ENCODE results near the gene ADGRL3.
"Not testable (repeated sequence)": the region's sequence is repeated elsewhere in the genome, so short reads cannot be mapped to it uniquely, and the experiment has no call there.

ADGRL3 gene

GRCh38 chr4:61205066-61205465 lies 4.9 kb downstream of the ADGRL3 start:
- no peak for DNase-seq (ENCODE audit: low read depth in 2 of 2)

GRCh38 chr4:61207156-61207555 lies 7.0 kb downstream of the ADGRL3 start:
- DNase-seq (ENCODE audit: low read depth in 2 of 2): not testable (repeated sequence)

- DNase-seq (ENCODE audit: low read depth in 2 of 2): no peak
Observed at GRCh38 chr4:61210186-61210939, 10.2 kb downstream of the ADGRL3 start.

DNA sequence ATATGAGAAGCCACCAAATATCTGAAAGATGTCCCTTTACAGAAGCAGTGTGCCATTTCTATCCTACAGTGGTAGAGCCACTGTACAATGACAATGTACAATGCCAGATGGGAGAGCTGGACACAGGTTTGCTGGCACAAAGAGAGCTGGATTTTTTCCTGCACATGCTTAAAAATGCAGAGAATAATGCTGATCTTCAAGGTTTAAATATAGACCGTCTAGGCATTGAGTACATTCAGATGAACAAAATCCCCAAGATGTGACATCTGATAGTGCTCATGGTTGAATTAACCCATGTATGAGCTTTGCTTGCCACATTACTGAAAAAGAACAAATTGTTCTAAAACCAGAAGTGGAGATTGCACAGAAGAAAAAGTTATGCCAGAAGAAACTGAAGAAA lies 11.7 kb downstream of the ADGRL3 start:
- no peak for DNase-seq (ENCODE audit: low read depth in 2 of 2)

DNA sequence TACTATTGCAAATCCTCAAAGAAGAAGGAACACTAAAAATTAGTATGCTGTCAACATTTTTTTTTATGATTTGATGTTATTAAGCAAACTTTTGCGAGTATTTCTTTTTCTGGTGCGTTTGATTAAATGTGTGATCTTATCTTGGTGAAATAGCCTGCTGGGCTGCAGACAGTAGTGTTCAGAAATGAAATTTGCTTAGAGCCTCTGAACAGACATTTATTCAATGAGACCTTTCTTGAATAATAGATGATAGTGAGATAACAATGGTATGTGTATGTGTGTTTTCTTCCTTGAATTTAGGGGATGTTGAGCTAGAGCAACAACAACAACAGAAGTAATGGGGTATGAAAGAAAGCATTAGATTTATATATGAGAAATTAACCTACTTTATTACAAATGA lies 12.7 kb downstream of the ADGRL3 start:
- no peak for DNase-seq (ENCODE audit: low read depth in 2 of 2)

GRCh38 chr4:61214680-61215079 lies 14.6 kb downstream of the ADGRL3 start:
- no peak for DNase-seq (ENCODE audit: low read depth in 2 of 2)

DNA sequence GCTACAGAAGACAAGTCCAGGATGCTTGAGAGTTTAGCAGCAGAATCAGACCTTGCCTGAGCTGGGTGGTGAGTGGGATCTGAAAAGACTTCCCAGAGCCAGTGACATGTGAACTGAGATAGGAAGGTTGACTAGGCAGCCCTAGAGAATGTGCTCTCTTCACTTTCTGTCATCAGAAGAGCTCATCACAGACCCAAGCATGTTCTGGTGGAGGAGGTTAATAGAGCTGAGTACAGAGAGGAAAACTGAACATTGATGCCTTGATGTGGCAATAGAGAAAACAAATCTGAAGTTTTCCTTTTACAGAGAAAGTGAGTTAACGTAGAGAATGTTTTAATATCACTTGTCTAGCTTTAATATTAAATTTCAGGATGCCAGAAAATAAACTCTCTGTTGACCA lies 17.1 kb downstream of the ADGRL3 start:
- no peak for DNase-seq (ENCODE audit: low read depth in 2 of 2)

- DNase-seq (ENCODE audit: low read depth in 2 of 2): no peak
Observed at GRCh38 chr4:61220556-61220955, 20.4 kb downstream of the ADGRL3 start.

DNA sequence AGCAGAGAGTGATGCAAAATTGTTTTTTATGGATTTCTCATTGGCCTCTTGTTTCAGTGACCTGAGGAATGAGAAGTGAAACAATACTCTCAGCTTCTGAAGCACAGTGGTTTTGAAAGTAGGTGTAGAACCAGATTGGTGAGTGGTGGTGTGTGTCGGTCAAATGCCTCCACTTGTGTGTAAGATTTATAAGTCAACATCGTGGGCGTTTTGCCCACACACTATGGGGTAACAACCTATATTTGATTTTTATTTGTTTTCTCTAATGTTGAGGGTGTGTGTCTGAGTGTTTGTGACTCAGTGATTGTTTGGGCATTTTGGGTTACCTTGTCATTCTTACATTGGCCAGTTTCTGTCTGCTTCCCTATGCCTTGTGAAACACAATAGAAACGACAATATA lies 23.3 kb downstream of the ADGRL3 start:
- DNase-seq (ENCODE audit: low read depth in 2 of 2): no peak

GRCh38 chr4:61224573-61224972 lies 24.4 kb downstream of the ADGRL3 start:
- DNase-seq (ENCODE audit: low read depth in 2 of 2): no peak

DNA sequence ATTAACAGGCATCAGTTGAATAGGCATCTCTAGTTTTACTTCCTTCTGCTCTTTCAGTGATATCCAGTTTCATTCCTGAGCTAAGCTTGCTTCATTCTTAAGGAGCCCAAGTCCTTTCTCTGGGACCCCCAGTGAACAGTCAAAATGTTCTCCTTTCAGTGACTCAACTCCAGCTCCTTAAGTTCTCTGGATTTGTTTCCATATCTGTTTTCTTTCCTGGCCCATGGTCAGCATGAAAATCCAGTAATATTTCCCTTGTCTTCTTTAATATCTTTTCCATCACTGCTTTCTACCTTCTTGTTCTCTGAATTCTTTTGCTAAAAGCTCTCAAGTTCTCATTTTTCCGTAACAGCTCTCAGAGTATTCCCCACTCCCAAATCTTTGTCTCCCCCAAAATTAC lies 25.5 kb downstream of the ADGRL3 start:
- no peak for DNase-seq (ENCODE audit: low read depth in 2 of 2)

DNA sequence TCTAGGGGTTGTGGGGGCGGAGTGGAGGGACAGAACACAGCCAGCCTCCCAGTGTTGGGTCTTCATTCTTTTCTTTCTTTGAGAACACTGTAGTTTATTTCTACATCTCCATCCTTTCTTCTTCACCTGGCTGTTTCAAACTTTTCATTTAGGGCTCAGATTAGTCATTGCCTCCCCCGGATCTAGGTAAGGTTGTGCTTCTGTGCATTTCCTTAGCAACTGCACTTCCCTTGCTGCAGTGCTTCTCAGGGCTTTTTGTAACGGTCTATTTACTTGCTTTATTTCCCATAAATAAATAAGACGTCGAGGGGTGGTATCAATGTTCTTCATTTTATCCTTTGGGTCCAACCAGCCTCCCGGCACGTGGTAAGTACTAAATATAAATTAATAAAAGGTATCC lies 31.3 kb downstream of the ADGRL3 start:
- no peak for DNase-seq (ENCODE audit: low read depth in 2 of 2)

DNA sequence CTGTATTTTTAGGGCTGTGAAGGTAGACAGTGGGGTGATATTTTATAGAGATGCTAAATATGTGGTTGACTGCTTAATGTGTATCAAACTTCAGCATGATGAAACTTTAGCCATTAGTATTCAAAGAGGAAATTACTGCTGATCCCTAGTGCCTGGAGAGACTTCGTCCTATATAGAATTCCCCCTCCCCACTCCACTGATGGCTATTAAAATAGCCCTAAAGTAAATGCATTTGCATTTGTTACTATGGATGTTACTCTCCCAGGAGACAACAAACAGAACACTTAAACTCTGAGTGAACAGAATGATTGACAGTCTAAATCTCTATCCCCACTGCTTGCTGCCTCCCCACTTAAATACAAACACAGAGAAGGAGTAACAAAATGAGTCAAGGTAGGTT lies 39.1 kb downstream of the ADGRL3 start:
- no peak for DNase-seq (ENCODE audit: low read depth in 2 of 2)

- no peak for DNase-seq (ENCODE audit: low read depth in 2 of 2)
Observed at GRCh38 chr4:61243962-61244361, 43.8 kb downstream of the ADGRL3 start.

DNA sequence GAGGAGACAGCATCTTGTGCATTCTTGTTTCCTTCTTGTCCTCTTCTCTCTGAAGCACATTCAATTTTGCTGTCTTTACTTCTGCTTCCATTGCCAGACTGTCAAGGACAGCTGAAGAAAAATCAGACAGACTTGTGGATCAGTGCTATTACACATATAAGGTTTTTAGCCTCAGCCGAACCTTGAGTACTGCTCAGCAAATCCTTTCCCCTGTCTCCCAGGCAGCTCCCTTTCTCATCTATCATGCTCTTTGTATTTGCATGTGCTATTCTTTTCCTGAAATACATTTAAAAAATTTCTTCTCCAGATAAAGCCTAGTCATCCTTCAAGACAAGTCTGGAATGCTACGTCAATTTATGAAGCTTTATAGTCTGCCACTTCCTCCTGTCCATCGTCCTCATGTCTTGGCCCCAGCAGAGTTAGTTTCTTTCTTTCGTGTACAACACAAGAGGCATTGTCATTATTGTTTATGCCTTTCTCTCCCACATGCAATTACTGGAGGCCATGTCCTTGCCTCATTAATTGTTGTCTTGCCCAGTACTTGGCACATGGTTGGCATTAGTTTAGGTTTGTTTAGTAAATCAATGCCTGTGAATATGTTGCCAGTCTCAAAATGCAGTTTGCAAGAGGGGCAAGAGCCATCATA lies 45.1 kb downstream of the ADGRL3 start:
- DNase-seq (ENCODE audit: low read depth in 2 of 2): no peak

GRCh38 chr4:61246034-61246433 lies 45.9 kb downstream of the ADGRL3 start:
- no peak for DNase-seq (ENCODE audit: low read depth in 2 of 2)

DNA sequence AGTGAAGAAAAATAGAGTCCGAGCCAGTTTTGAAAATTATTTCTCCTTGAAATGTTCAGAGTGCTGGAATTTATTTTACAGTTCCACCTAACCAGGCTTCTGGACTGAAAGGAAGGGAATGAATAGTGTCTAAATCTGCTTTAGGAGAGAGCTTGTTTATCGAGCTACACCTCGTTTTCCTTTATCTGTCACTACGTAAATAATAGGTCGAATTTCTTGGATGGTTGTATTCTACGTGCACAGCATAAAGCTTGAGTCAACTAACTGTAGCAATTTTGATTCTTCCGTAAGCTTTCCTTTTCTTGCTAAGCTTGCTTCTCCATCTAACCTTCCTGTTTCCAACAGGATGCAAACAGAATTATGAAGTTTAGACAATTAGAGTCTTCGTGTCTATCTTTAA lies 48.6 kb downstream of the ADGRL3 start:
- no peak for DNase-seq (ENCODE audit: low read depth in 2 of 2)

DNA sequence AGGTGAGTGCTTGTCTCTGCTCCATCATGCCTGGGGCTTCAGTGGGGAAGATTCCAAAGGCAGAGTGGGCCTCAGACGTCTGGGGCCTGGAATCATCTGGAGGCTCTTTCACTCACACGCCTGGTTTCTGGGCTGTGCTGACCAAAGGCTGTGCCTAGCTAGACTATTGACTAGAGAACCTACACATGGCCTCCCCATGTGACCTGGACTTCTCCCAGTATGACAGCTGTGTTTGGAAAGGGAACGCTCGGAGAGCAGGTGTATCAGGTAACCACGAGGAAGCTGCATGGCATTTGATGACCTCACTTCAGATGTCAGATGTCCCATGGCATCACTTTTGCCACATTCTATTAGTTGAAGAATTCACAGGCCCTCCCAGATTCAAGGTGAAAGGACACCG lies 51.0 kb downstream of the ADGRL3 start:
- DNase-seq (ENCODE audit: low read depth in 2 of 2): no peak

GRCh38 chr4:61254406-61254805 lies 54.3 kb downstream of the ADGRL3 start:
- no peak for DNase-seq (ENCODE audit: low read depth in 2 of 2)

GRCh38 chr4:61273233-61273632 lies 73.1 kb downstream of the ADGRL3 start:
- DNase-seq (ENCODE audit: low read depth in 2 of 2): no peak

DNA sequence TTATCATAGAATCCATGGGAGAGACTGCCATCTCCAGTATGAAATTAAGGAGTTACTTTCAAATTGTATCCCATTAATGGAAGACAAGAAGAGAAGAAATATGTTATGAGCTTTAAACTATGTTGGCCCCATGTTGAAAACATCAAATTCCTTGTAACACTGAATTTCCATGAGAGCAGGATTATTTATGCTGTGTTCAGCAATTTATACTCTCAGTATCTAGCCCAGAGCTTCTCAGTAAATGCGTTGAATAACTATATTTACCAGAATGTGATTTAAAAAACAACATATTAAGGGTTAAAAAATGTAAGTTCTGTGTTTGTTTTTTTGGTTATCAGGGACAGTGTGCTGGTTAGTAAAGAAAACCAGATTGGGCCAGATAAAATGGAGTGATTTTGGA lies 74.2 kb downstream of the ADGRL3 start:
- no peak for DNase-seq (ENCODE audit: low read depth in 2 of 2)

DNA sequence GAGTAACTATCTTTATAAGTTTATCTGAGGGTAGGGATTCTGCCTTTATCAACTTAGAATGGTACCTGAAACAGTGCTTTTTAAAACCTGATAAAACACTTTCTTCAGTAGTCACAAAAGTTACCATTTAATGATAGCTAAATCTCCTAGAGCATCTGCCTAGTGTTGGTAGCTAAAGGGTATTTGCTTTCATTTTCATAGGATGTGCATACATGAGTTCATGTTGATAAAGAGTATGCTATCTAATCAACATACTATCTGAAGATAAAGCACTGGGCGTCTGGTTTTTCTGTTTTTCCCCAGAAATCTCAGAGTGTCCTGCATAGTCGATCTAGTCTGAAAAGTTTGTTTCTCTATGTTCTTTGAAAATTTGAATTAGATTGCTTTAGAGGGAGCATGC lies 75.1 kb downstream of the ADGRL3 start:
- no peak for DNase-seq (ENCODE audit: low read depth in 2 of 2)

GRCh38 chr4:61276029-61276428 lies 75.9 kb downstream of the ADGRL3 start:
- no peak for DNase-seq (ENCODE audit: low read depth in 2 of 2)

Data from stimulated activated CD8-positive, alpha-beta memory T cell treated with anti-CD3 and anti-CD28 coated beads, Interleukin-2, amount 100 ng/mL, for 48 hours (primary cell).